AG10803 (cell line): ENCODE data around the gene TSPAN4.

Experiments used
- DNase-seq: peaks from one replicate; pipeline ENCODE4 v3.0.0; 2010; ENCODE audit warnings: low read depth
- H3K4me3 ChIP-seq: 2 replicates; pipeline ENCODE4 v1.5.1; 2011; ENCODE audit warnings: mild to moderate bottlenecking, low read length, control low read depth
- CTCF ChIP-seq: conservative IDR thresholded peaks from 2 replicates; pipeline ENCODE4 v1.5.1; 2011; ENCODE audit warnings: mild to moderate bottlenecking, low read length, control low read depth, inconsistent platforms

Gene TSPAN4

GRCh38 chr11:887589-887988 lies 44.9 kb downstream of the TSPAN4 start:
- no peak for DNase-seq
- no peak overlapping the region for H3K4me3 ChIP-seq
- TF ChIP-seq CTCF = no peak

GRCh38 chr11:888310-889212 lies 45.9 kb downstream of the TSPAN4 start:
- DNase-seq = no peak
- H3K4me3 ChIP-seq = no peak overlapping the region
- no peak for TF ChIP-seq CTCF

GRCh38 chr11:889257-889656 lies 46.6 kb downstream of the TSPAN4 start:
- no peak overlapping the region for H3K4me3 ChIP-seq
- TF ChIP-seq CTCF = no peak
- DNase-seq = no peak

GRCh38 chr11:889687-890475 lies 47.2 kb downstream of the TSPAN4 start:
- H3K4me3 ChIP-seq = no peak overlapping the region
- no peak for DNase-seq
- TF ChIP-seq CTCF = no peak

GRCh38 chr11:890794-891540 lies 48.3 kb downstream of the TSPAN4 start:
- no peak for TF ChIP-seq CTCF
- no peak for DNase-seq
- no peak overlapping the region for H3K4me3 ChIP-seq

- H3K4me3 ChIP-seq = no peak overlapping the region
- TF ChIP-seq CTCF = no peak
- DNase-seq = no peak
These were observed 50.5 kb downstream of the TSPAN4 start for GRCh38 chr11:893008-893654.
